Liver (tissue), 9 donors: ENCODE data around the gene SOX11. TPM values are rescaled to one million over a fixed set of nuclear protein-coding genes. Genes with fewer than 3 reads are reported as not detected.
"Not testable (repeated sequence)": the region's sequence is repeated elsewhere in the genome, so short reads cannot be mapped to it uniquely, and the experiment has no call there.

Experiments used
- DNase-seq: peaks from one replicate; pipeline ENCODE4 v3.0.0-alpha.2; 2017; ENCODE audit warnings: low spot score
- H3K27ac ChIP-seq, 2 donors: one replicate each; pipeline ENCODE4 v1.7.0; 2013; ENCODE audit warnings: inconsistent platforms in 2 of 2, low read length in 2 of 2, control low read depth in 1 of 2, low read depth in 1 of 2, mild to moderate bottlenecking in 1 of 2
- H3K27me3 ChIP-seq, 4 donors: one replicate each; pipeline versions ENCODE4 v1.6.1 to v1.7.0; 2013; ENCODE audit warnings: low read length in 3 of 4, inconsistent platforms in 1 of 4, mild to moderate bottlenecking in 1 of 4, moderate library complexity in 1 of 4; ENCODE audit not compliant: control insufficient read depth in 4 of 4, insufficient read depth in 4 of 4
- H3K36me3 ChIP-seq, 4 donors: one replicate each; pipeline versions ENCODE4 v1.6.1 to v1.7.0; 2013; ENCODE audit warnings: low read length in 3 of 4, mild to moderate bottlenecking in 3 of 4, low read depth in 1 of 4, moderate library complexity in 1 of 4; ENCODE audit not compliant: control insufficient read depth in 4 of 4, insufficient read depth in 3 of 4
- H3K4me1 ChIP-seq, 4 donors: one replicate each; pipeline versions ENCODE4 v1.6.1 to v1.7.0; 2013; ENCODE audit warnings: low read length in 3 of 4, mild to moderate bottlenecking in 3 of 4, moderate library complexity in 1 of 4; ENCODE audit not compliant: control insufficient read depth in 4 of 4, insufficient read depth in 4 of 4
- H3K4me3 ChIP-seq, 3 donors: one replicate each; pipeline versions ENCODE4 v1.6.1 to v1.7.0; 2013; ENCODE audit warnings: low read length in 3 of 3, control low read depth in 1 of 3, low read depth in 1 of 3, mild to moderate bottlenecking in 1 of 3
- H3K9ac ChIP-seq, 2 donors: one replicate each; pipeline ENCODE4 v1.7.0; 2013; ENCODE audit warnings: low read length in 2 of 2, mild to moderate bottlenecking in 2 of 2, moderate library complexity in 2 of 2, control low read depth in 1 of 2, low read depth in 1 of 2
- H3K9me3 ChIP-seq, 4 donors: one replicate each; pipeline versions ENCODE4 v1.6.1 to v1.7.0; 2013; ENCODE audit warnings: low read length in 3 of 4; ENCODE audit not compliant: control insufficient read depth in 4 of 4
- ATF3 ChIP-seq: IDR thresholded peaks from 2 replicates; pipeline ENCODE4 v1.6.1; 2016; ENCODE audit warnings: antibody characterized with exemption
- EGR1 ChIP-seq, 2 donors: IDR thresholded peaks; 2 replicates each; pipeline ENCODE4 v1.6.1; 2016 to 2018; ENCODE audit warnings: antibody characterized with exemption in 2 of 2, low read depth in 2 of 2
- FOXA1 ChIP-seq: IDR thresholded peaks from 2 replicates; pipeline ENCODE4 v1.6.1; 2016; ENCODE audit warnings: antibody characterized with exemption
- HNF4A ChIP-seq, 2 donors: conservative IDR thresholded peaks; 2 replicates each; pipeline ENCODE4 v1.6.1; 2016; ENCODE audit warnings: antibody characterized with exemption in 2 of 2, mild to moderate bottlenecking in 2 of 2
- JUND ChIP-seq, 2 donors: IDR thresholded peaks; 2 replicates each; pipeline ENCODE4 v1.6.1; 2016; ENCODE audit warnings: antibody characterized with exemption in 2 of 2
- MAX ChIP-seq: IDR thresholded peaks from 2 replicates; pipeline ENCODE4 v1.6.1; 2016; ENCODE audit warnings: antibody characterized with exemption
- NR2F2 ChIP-seq: IDR thresholded peaks from 2 replicates; pipeline ENCODE4 v1.6.1; 2016; ENCODE audit warnings: antibody characterized with exemption
- RAD21 ChIP-seq, 2 donors: IDR thresholded peaks; 2 replicates each; pipeline ENCODE4 v1.6.1; 2016; ENCODE audit warnings: antibody characterized with exemption in 2 of 2, mild to moderate bottlenecking in 2 of 2
- RXRA ChIP-seq, 2 donors: IDR thresholded peaks; 2 replicates each; pipeline ENCODE4 v1.6.1; 2017 to 2018; ENCODE audit warnings: antibody characterized with exemption in 2 of 2, mild to moderate bottlenecking in 1 of 2
- SP1 ChIP-seq: IDR thresholded peaks from 2 replicates; pipeline ENCODE4 v1.6.1; 2018; ENCODE audit warnings: antibody characterized with exemption, mild to moderate bottlenecking
- TAF1 ChIP-seq: conservative IDR thresholded peaks from 2 replicates; pipeline ENCODE4 v1.6.1; 2016; ENCODE audit warnings: antibody characterized with exemption, mild to moderate bottlenecking
- YY1 ChIP-seq: IDR thresholded peaks from 2 replicates; pipeline ENCODE4 v1.6.1; 2016; ENCODE audit warnings: antibody characterized with exemption, mild to moderate bottlenecking
- WGBS: extraction: QIAGEN DNeasy Blood & Tissue Kit; methylation state at CpG from one replicate; pipeline ENCODE4 v1.1.7; 2013; 5-methylcytosine and 5-hydroxymethylcytosine counted together
- polyA plus RNA-seq, 2 donors: library from polyadenylated mRNA; stranded (reverse) in 1 of 2; unstranded in 1 of 2; fragments of 200-250 nt in 1 of 2; fragments of >200 nt in 1 of 2; fragmentation: Nextera tagmentation in 1 of 2; extraction: Ambion mirVana in 1 of 2; gene quantifications; one replicate each; pipeline versions ENCODE4 v1.2.1 to v1.2.3, GENCODE V29; 2013 to 2015
- total RNA-seq, 2 donors: library from RNA; depleted of rRNA; stranded (reverse); fragments of >200 nt; gene quantifications; one replicate each; pipeline ENCODE4 v1.2.3, GENCODE V29; 2014
- TF ChIP-seq, protein P1 (sequence below): IDR thresholded peaks from 2 replicates; pipeline ENCODE4 v1.6.1; 2016; ENCODE audit warnings: antibody characterized with exemption
- TF ChIP-seq, protein P2 (sequence below): fragments of 150-350 bp; IDR thresholded peaks from 2 replicates; pipeline ENCODE4 v1.5.1; 2017; ENCODE audit warnings: improper control_type of control experiment, low read depth, low read length; ENCODE audit not compliant: missing input control
- donor health status: healthy.
- donor health status: healthy.
- donor health status: healthy.
- donor health status: healthy.
- donor health status: healthy.

SOX11 gene
- total RNA-seq (under 1 TPM in 1 of 2 donors, not detected in 1; 0.09 TPM), polyA plus RNA-seq (not detected)

GRCh38 chr2:5691985-5692529 lies at the start of gene SOX11:
Gene SOX11, plus strand, starts transcription at chr2:5692384. Its CDS starts 338 bp downstream, at chr2:5692722.
- no peak within 1 kb of the TSS for H3K27ac ChIP-seq
- H3K27me3 ChIP-seq, result peaks cover 0 to 40% (median 7%) of the 10 kb centered on the region in 4 donors
- no peaks in the 10 kb centered on the region for H3K36me3 ChIP-seq
- 6% methylated on average over 60 of the region's 60 CpGs for WGBS
- DNase-seq, result no peak
- no peak within 1 kb of the TSS for H3K9ac ChIP-seq
- peaks cover 0 to 3% (median 0%) of the 10 kb centered on the region in 4 donors for H3K9me3 ChIP-seq
- H3K4me1 ChIP-seq, result peaks cover 4 to 32% (median 11%) of the 10 kb centered on the region in 4 donors
- peak within 1 kb of the TSS in 1 of 3 donors; percentile 34 for H3K4me3 ChIP-seq
- TF ChIP-seq EGR1 (IDR thresholded peaks at IDR 0.05; ENCODE audit: low read depth in 2 of 2) (no peak), RXRA (IDR thresholded peaks at IDR 0.05) (no peak), RAD21 (IDR thresholded peaks at IDR 0.05) (no peak), JUND (IDR thresholded peaks at IDR 0.05) (no peak), MAX (no peak), TAF1 (no peak), HNF4A (conservative IDR thresholded peaks at IDR 0.05) (no peak), NR2F2 (no peak), FOXA1 (no peak), YY1 (no peak), SP1 (no peak), ATF3 (no peak)
- TF ChIP-seq, protein P1, sequence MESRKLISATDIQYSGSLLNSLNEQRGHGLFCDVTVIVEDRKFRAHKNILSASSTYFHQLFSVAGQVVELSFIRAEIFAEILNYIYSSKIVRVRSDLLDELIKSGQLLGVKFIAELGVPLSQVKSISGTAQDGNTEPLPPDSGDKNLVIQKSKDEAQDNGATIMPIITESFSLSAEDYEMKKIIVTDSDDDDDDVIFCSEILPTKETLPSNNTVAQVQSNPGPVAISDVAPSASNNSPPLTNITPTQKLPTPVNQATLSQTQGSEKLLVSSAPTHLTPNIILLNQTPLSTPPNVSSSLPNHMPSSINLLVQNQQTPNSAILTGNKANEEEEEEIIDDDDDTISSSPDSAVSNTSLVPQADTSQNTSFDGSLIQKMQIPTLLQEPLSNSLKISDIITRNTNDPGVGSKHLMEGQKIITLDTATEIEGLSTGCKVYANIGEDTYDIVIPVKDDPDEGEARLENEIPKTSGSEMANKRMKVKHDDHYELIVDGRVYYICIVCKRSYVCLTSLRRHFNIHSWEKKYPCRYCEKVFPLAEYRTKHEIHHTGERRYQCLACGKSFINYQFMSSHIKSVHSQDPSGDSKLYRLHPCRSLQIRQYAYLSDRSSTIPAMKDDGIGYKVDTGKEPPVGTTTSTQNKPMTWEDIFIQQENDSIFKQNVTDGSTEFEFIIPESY, result no peak
- TF ChIP-seq, protein P2, sequence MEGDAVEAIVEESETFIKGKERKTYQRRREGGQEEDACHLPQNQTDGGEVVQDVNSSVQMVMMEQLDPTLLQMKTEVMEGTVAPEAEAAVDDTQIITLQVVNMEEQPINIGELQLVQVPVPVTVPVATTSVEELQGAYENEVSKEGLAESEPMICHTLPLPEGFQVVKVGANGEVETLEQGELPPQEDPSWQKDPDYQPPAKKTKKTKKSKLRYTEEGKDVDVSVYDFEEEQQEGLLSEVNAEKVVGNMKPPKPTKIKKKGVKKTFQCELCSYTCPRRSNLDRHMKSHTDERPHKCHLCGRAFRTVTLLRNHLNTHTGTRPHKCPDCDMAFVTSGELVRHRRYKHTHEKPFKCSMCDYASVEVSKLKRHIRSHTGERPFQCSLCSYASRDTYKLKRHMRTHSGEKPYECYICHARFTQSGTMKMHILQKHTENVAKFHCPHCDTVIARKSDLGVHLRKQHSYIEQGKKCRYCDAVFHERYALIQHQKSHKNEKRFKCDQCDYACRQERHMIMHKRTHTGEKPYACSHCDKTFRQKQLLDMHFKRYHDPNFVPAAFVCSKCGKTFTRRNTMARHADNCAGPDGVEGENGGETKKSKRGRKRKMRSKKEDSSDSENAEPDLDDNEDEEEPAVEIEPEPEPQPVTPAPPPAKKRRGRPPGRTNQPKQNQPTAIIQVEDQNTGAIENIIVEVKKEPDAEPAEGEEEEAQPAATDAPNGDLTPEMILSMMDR, result no peak

GRCh38 chr2:5652734-5653133 lies 39.5 kb upstream of the SOX11 start:
- not testable (repeated sequence) for H3K9ac ChIP-seq, H3K4me3 ChIP-seq, H3K9me3 ChIP-seq, H3K27me3 ChIP-seq, H3K4me1 ChIP-seq, H3K36me3 ChIP-seq, H3K27ac ChIP-seq, DNase-seq
- WGBS, result 54% methylated on average over 2 of the region's 2 CpGs

DNA sequence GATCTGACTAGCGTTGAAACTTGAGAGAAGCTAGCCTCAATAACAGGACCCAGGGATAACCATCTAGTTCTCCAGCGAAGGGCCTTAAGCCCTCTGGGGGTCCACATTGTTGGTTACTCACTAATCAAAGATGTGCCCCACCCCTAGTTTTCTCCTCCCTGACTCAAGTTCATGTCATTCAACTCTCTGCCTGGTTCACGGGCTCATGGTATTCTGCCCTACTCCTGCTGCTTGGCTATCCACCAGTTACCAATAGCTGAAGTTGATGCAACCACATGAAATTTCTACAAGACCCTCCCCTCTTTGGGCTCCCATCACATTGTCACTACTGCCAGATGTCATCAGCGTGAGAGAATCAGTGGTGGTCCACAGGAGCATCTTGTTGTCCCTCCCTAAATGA lies 38.4 kb upstream of the SOX11 start:
- DNase-seq, H3K9ac ChIP-seq: not testable (repeated sequence)
- WGBS, result 72% methylated on average over 4 of the region's 4 CpGs

More for the DNA sequence above, 38.4 kb upstream of the SOX11 start:
- not testable (repeated sequence) for H3K27ac ChIP-seq, H3K36me3 ChIP-seq, H3K4me1 ChIP-seq, H3K9me3 ChIP-seq, H3K4me3 ChIP-seq, H3K27me3 ChIP-seq
